SH-SY5Y (cell line): ENCODE measurements around the gene MDGA2.

ENCODE experiments used
- GATA2 ChIP-seq: IDR thresholded peaks from 2 replicates; pipeline ENCODE4 v1.6.1; 2011; ENCODE audit warnings: mild to moderate bottlenecking, low read depth, low read length
- GATA3 ChIP-seq: IDR thresholded peaks from 2 replicates; pipeline ENCODE4 v1.6.1; 2011; ENCODE audit warnings: low read depth, mild to moderate bottlenecking, low read length, moderate library complexity

DNA sequence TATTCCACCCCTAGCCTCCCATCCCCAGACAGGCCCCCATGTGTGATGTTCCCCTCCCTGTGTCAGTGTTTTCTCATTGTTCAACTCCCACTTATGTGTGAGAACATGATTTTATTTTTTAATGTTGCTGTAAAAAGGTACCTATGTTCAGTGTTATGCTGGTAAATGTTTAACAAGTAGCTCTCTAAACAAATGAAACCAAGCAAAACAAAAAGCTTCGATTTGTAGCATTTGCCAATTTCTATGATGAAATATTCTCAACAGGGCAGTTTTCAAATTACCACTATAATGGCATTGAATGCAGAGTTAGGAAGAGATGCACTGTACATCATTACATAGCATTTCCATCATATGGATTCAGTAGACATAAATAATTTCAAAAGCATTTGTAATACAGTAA, 410.6 kb downstream of the MDGA2 start:
- no peak for TF ChIP-seq GATA3
- no peak for TF ChIP-seq GATA2
